HEK293T (cell line): ENCODE measurements around the gene CEBPG.

ENCODE experiments used
- CTBP1 ChIP-seq: fragments of 450-650 bp; IDR thresholded peaks from 2 replicates; pipeline ENCODE4 v1.6.1; 2016; ENCODE audit warnings: borderline replicate concordance
- ELF4 ChIP-seq: fragments of 450-650 bp; IDR thresholded peaks from 2 replicates; pipeline ENCODE4 v1.6.1; 2017; ENCODE audit warnings: antibody characterized with exemption
- FOXK2 ChIP-seq: fragments of 450-650 bp; IDR thresholded peaks from 2 replicates; pipeline ENCODE4 v1.6.1; 2016; ENCODE audit warnings: mild to moderate bottlenecking
- TARDBP ChIP-seq: fragments of 450-650 bp; IDR thresholded peaks from 2 replicates; pipeline ENCODE4 v1.6.1; 2016

DNA sequence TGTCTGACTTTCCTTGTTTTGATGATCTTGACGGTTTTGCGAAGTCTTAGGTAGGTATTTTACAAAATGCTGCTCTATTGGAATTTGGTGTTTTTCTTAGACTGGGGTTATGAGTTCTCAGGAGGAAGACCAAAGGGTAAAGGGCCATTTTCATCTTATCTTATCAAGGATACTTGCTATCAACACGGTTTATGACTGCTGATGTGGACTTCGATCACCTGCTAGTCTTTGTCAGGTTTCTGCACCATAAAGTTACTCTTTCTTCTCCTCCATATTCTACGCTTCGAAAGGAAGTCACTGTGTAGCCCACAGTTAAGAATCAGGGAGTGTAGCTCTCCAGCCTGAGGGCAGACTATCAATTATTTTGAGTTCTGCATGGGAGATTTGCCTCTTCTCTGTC lies 7.4 kb upstream of the CEBPG start:
- TF ChIP-seq TARDBP (no peak), ELF4 (no peak), CTBP1 (no peak), FOXK2 (no peak)
